Measurements from ENCODE around the gene SPON1.
"Not testable (repeated sequence)": the region's sequence is repeated elsewhere in the genome, so short reads cannot be mapped to it uniquely, and the experiment has no call there.

SPON1 gene

GRCh38 chr11:14082338-14082737 is 119.8 kb downstream of the SPON1 start:
- DNase-seq (ENCODE audit: low read depth) = no peak

GRCh38 chr11:14088861-14089260 is 126.3 kb downstream of the SPON1 start:
- not testable (repeated sequence) for DNase-seq (ENCODE audit: low read depth)

- no peak for DNase-seq (ENCODE audit: low read depth)
Observed at GRCh38 chr11:14089690-14090462, 127.4 kb downstream of the SPON1 start.

- not testable (repeated sequence) for DNase-seq (ENCODE audit: low read depth)
Observed at GRCh38 chr11:14090631-14091030, 128.1 kb downstream of the SPON1 start.

GRCh38 chr11:14093065-14093464 is 130.5 kb downstream of the SPON1 start:
- DNase-seq (ENCODE audit: low read depth) = no peak

GRCh38 chr11:14094481-14095037 is 132.0 kb downstream of the SPON1 start:
- DNase-seq (ENCODE audit: low read depth) = no peak

- no peak for DNase-seq (ENCODE audit: low read depth)
Observed at GRCh38 chr11:14095882-14096281, 133.4 kb downstream of the SPON1 start.

- DNase-seq (ENCODE audit: low read depth) = no peak
Observed at GRCh38 chr11:14096606-14097005, 134.1 kb downstream of the SPON1 start.

GRCh38 chr11:14101388-14101787 is 138.9 kb downstream of the SPON1 start:
- no peak for DNase-seq (ENCODE audit: low read depth)

- no peak for DNase-seq (ENCODE audit: low read depth)
Observed at GRCh38 chr11:14102766-14103165, 140.2 kb downstream of the SPON1 start.

GRCh38 chr11:14105446-14105845 is 142.9 kb downstream of the SPON1 start:
- DNase-seq (ENCODE audit: low read depth) = no peak

- DNase-seq (ENCODE audit: low read depth) = no peak
Observed at GRCh38 chr11:14106303-14107049, 144.0 kb downstream of the SPON1 start.

GRCh38 chr11:14107050-14107430 is 144.5 kb downstream of the SPON1 start:
- no peak for DNase-seq (ENCODE audit: low read depth)

GRCh38 chr11:14109742-14110141 is 147.2 kb downstream of the SPON1 start:
- DNase-seq (ENCODE audit: low read depth) = no peak

GRCh38 chr11:14110629-14111028 is 148.1 kb downstream of the SPON1 start:
- DNase-seq (ENCODE audit: low read depth) = no peak

GRCh38 chr11:14111496-14111895 is 149.0 kb downstream of the SPON1 start:
- no peak for DNase-seq (ENCODE audit: low read depth)

GRCh38 chr11:14112721-14113120 is 150.2 kb downstream of the SPON1 start:
- no peak for DNase-seq (ENCODE audit: low read depth)

GRCh38 chr11:14114269-14114668 is 151.7 kb downstream of the SPON1 start:
- no peak for DNase-seq (ENCODE audit: low read depth)

- DNase-seq (ENCODE audit: low read depth) = no peak
Observed at GRCh38 chr11:14114786-14115185, 152.3 kb downstream of the SPON1 start.

- no peak for DNase-seq (ENCODE audit: low read depth)
Observed at GRCh38 chr11:14117632-14118031, 155.1 kb downstream of the SPON1 start.

GRCh38 chr11:14118072-14118471 is 155.5 kb downstream of the SPON1 start:
- DNase-seq (ENCODE audit: low read depth) = no peak

- no peak for DNase-seq (ENCODE audit: low read depth)
Observed at GRCh38 chr11:14119357-14119756, 156.8 kb downstream of the SPON1 start.

GRCh38 chr11:14124350-14124749 is 161.8 kb downstream of the SPON1 start:
- no peak for DNase-seq (ENCODE audit: low read depth)

Data from HS-27A (cell line).